ENCODE results near the gene GART. TPM values are rescaled to one million over a fixed set of nuclear protein-coding genes. Genes with fewer than 3 reads are reported as not detected.
A peak's percentile ranks its signal among the peaks of the same experiment; 100 is the strongest.
"Not testable (repeated sequence)": the region's sequence is repeated elsewhere in the genome, so short reads cannot be mapped to it uniquely, and the experiment has no call there.

Gene GART
- total RNA-seq, 1 experiment from 2014 or later, result 131 TPM

DNA sequence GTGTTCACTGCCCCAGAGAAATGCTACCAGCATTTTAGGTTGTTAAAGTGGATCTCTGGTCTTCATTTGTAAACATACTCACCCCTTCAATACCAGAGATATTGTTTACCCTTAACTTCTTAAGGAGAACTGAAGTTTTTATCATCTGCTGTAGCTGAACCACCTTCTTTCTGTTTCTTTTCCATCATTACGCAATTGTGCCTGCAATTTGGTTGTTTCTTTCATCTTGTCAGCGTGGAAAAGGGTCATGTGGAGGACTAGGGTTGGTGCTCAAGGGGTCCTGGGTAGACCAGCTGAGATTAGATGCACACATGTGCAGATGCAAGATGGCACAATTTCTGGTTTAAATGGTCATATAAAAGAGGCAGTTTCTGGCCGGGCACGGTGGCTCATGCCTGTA lies 23.0 kb downstream of the GART start:
- DNase-seq (ENCODE audit: low read depth), result no peak

DNA sequence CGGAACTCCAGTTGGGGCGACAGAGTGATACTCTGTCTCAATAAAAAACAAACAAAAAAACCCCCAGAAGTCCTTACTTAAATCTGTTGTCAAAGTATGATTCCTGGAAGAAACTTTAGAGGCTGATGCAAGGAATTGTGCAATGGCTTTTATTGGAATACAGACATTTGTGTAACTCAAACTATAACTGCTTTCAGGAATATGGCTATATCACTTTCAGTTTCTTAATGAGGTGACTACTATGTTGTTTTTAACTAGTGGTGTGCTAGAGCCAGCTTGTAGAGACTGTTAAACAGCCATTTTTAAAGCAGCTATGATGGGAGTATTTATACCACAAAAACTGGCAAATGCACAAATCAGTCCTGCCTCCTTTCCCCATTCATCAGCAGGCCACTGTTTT lies 27.7 kb downstream of the GART start:
- DNase-seq (ENCODE audit: low read depth), result no peak

DNA sequence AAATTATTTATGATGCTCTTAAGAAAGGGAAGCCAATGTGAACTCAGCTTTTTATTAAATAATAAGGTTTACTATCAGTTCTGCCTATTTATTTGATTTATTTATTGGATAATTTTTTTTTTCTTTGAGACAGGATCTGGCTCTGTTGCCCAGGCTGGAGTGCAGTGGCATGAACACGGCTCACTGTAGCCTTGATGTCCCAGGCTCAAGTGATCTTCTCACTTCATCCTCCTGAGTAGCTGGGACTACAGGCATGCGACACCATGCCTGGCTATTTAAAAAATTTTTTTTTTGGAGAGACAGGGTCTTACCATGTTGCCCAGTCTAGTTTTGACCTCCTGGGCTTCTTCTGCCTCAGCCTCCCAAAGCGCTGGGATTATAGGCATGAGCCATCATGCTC lies 29.4 kb downstream of the GART start:
- no peak for DNase-seq (ENCODE audit: low read depth)

DNA sequence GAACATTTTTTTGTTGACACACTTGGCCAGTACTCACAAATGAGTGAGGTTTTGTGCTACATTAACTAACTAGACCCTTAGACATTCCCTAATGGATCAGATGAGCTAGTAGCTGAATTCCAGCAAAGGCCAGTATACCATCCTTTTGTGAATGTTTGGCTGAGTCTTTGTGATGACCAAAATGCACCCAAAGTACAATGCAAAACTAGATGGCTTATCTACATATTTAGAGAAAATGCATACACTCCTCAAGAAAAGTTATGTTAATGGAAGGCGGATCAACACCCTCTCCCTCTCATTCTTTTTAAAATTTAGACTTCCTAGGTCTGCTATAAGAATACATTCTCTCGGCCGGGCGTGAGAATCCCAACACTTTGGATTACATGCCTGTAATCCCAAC lies 30.3 kb downstream of the GART start:
- no peak for DNase-seq (ENCODE audit: low read depth)

DNA sequence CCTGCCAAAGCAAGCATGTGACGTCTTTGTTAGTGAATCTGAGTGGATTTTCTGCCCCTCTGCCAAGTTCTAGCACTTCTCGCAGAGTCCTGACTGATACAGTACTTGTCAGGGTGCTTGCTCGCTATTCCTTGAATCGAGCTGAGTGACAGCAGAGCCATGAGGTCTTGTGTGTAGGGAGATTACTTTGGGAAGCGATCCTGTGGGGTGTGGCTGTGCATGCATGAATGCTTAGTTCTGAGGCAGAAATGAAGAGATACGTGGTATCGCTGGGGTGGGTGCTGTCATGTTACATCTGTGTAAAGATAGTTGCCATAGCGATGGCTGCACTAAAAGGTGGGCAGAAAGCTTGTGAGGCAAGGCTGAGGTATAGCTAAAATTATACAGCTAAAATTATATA lies 31.1 kb downstream of the GART start:
- DNase-seq (ENCODE audit: low read depth), result no peak

DNA sequence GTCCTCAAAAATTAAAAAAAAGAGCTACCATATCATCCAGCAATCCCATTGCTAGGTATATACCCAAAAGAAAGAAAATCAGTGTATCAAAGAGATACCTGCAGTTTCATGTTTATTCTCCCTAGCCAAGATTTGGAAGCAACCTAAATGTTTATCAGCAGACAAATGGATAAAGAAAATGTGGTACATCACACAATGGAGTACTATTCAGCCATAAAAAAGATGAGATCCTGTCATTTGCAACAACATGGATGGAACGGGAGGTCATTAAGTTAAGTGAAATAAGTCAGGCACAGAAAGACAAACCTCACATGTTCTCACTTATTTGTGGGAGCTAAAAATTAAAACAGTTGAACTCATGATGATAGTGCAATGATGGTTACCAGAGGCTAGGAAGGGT lies 34.9 kb downstream of the GART start:
- DNase-seq (ENCODE audit: low read depth), result not testable (repeated sequence)

DNA sequence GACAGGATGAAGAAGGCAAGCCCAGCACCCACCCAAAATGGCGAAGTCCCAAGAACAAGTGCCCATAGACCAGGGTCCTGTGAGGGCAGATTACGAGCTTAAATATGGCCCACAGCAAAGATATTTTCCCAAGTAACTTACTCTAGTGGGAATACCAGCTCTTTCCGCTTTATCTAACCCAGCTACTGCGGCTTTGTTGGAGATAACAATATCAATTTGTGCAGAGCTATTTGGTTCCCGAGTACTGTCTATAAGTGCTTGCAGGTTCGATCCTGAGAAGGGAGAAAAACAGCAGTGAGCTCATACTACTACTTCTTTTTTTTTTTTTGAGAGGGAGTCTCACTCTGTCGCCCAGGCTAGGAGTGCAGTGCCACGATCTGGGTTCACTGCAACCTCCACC lies 36.1 kb downstream of the GART start:
- DNase-seq (ENCODE audit: low read depth), result no peak

DNA sequence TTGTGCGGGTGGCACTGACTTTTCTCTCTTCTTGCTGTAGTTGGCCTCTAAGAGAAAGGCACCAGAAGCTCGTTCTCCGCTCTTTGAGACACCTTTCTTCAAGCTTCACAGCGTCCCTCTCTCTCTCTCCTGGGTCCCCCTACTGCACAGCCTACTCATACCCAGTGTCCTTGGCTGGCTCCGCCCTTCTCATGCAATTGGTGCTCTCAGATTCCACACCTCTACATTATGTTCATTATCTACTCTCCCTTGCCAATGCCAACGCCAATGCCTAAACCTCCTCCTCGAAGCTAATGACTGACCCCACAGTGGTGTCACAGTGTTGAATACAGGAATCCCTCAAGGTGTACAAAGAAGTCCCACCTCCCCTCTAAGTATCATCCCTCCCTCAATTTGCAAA lies 45.6 kb downstream of the GART start:
- no peak for DNase-seq (ENCODE audit: low read depth)

DNA sequence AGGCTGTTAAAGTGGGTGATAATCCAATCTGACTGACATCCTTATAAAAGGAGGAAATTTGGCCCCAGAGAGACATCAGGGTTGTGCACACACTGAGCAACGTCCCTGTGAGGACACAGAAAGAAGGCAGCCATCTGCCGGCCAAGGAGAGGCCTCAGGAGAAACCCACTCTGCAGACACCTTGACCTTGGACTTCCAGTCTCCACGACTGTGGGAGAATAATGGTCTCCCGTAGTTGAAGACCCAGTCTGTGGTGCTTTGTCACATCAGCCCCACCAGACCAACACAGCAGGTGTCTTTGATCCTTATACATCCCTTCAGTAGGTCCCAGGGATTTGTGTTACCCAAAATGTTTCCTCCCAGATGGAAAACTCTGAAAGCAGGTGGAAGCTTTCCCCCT lies 46.2 kb downstream of the GART start:
- no peak for DNase-seq (ENCODE audit: low read depth)

DNA sequence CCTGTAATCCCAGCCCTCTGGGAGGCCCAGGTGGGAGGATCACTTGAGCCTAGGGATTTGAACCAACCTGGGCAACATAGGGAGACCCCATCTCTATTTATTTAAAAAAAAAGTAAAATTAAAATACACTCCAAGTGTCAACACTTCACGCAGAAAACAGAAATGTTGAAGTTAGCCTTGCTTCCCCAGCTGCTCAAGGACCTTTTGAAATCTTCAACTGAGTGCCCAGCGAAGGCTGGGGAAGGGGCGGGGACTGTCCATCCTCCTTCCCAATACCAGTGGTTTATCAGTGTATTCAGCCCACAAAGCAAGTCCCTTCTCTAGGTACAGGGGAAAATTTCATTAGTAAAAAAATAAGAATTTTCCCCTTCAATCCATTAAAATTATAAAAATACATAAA lies 48.2 kb downstream of the GART start:
- no peak for DNase-seq (ENCODE audit: low read depth)

DNA sequence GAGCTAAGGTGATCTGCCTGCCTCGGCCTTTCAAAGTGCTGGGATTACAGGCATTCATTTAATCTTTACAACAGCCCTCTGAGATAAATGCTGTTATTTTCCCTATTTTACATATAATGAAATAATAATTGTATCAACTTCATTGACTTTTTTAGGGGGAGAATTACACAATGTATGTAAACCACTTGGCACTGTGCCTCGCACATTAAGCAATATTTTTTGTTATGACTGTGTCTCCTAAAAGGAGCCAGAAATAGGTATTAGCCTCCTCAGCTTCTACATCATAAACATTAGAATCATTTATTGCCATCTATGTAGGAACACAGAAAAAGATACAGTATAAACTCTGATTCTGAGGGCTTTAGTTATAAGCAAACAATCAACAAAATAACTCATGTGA lies 49.3 kb downstream of the GART start:
- peak; percentile 18 for DNase-seq (ENCODE audit: low read depth)

DNA sequence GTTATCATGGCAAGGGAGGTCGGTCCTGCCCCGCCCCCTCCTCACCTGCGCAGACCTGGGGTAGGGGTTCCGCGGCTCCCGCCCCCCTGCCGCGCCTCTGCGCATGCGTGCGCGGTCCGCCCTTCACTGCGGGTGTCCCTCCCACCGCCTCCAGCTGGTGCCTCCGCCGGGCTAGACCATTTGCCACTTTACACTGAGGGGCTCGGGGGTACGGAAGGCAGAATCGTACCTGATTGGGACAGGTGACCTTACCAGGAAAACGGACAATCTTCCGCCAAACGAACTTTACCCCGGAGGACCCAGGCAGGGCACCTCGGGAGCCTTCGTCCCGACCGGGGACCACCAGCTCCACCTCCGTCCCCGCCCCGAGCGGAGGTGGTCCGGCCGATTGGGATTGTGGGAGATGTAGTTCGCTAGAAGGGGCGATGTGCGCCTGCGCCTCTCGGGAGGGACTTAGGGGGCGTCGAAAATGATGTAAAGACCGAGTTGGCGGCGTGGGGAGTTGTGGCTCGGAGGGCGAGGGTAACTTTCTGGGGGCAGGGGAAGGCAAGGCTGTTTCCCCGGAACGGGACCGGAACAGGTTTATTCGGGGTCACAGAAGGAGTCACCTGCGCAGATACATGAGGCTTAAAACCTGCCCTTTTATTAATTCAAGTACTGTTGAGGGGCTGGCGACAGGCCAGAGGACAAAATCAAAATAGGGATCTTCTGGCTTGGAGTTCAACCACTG lies 50.4 kb downstream of the GART start, which contains the start of gene DNAJC28:
DNAJC28 (minus strand) TSS at position 344 of the 730 bp plus-strand sequence. CDS start 2,323 bp downstream, outside the sequence.
- peak; percentile 86 for DNase-seq (ENCODE audit: low read depth)

DNA sequence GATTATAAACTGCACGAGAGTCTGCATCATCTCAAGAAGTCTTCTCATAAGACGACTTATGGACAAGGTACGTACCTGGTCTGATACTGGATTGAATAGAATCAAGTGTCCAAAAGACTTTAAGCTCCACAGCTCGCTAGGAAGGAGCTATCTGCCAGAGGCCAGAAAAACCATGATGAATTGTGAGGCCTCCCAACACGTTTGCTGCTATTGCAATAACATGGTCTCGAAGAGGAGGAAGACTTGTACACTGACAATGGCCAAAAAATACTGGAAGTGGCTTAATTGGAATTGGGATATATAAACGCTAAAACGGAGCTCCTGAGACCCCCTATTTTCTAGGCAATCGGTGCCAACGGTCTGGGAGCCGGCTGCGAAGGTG lies 50.9 kb downstream of the GART start:
- DNase-seq (ENCODE audit: low read depth), result peak; percentile 3

DNA sequence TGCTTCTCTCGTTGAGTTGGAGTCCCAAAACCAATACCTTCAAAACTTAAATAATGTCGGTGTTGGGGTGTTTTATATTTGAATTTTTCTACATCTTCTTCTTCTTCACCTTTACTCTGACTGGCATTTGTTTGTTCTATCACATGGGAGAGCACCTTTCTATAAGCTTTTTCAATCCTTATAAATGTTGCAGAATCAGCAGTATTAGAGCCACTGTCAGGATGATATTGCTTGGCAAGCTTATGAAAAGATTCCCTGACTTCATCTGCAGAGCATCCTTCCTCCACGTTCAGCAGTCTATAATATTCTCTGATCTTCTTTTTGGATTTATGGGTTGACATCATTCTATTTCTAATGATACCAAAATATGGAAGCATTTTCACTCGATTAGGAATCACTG lies 53.0 kb downstream of the GART start:
- no peak for DNase-seq (ENCODE audit: low read depth)

DNA sequence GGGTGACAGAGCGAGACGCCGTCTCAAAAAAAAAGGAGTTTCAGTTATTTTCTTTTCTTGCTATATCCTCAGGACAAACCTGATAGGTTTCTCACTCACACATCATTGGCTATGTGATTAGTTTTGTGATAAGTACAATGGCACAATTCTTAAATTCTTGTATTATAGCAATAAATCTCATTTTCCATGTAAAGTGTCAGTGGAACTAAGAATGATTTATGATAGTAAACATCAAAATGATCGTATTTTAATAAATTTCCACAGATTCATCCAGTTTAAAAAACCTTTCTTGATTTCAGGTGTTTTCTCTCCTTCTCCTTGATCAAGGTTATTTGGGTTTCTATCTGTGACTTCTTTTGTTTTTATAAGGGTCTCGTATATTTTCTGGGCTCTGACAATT lies 53.9 kb downstream of the GART start:
- DNase-seq (ENCODE audit: low read depth), result no peak

DNA sequence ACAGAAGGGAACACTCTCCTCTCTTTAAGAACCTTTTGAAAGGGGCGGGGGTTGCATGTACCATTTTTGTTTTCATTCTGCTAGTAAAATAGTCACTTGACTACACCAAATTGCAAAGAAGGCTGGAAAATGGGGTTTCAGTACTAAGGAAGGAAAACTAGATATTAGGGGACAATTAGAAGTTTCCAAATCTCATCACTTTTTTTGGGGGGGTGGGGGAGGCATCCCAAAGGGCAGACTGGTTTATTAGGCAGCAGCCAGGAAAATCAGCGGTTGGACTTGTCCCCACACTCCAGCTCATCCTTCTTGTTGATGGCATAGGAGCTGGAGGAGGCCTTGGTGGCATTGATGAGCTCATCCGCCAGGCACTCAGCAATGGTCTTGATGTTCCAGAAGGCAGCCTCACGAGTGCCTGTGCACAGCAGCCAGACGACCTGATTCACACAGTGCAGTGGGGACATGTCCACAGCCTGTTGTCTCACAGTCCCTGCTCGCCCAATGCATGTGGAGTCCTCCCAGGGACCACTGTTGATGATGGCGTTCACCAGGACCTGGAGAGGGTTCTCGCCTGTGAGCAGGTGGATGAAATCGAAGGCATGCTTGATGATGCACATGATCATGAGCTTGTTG lies 60.5 kb downstream of the GART start:
- DNase-seq (ENCODE audit: low read depth), result no peak

DNA sequence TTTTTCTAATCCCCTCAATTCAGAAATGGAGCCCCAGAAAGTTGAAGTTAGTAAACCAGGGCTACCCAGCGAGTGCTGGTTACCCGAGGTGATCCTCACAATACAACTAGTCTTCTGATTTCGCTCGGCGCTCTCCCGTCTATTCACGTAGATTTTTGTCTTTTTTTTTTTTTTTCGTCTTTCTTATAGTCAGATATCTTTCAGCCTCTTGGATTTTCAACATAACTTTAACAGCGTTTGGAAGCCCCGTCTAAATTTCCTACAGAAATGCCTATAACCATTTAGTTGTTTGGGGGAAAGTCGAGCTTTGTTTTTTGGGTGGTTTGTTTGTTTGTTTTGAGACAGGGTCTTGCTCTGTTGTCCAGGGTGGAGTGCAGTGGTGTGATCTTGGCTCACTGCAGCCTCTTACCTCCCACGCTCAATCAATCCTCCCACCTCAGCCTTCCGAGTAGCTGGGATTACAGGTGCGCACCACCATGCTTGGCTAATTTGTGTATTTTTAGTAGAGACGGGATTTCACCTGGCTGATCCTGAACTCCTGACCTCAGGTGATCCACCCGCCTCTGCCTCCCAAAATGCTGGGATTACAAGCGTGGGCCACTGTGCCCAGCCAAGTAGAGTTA lies 61.3 kb downstream of the GART start:
- no peak for DNase-seq (ENCODE audit: low read depth)

DNA sequence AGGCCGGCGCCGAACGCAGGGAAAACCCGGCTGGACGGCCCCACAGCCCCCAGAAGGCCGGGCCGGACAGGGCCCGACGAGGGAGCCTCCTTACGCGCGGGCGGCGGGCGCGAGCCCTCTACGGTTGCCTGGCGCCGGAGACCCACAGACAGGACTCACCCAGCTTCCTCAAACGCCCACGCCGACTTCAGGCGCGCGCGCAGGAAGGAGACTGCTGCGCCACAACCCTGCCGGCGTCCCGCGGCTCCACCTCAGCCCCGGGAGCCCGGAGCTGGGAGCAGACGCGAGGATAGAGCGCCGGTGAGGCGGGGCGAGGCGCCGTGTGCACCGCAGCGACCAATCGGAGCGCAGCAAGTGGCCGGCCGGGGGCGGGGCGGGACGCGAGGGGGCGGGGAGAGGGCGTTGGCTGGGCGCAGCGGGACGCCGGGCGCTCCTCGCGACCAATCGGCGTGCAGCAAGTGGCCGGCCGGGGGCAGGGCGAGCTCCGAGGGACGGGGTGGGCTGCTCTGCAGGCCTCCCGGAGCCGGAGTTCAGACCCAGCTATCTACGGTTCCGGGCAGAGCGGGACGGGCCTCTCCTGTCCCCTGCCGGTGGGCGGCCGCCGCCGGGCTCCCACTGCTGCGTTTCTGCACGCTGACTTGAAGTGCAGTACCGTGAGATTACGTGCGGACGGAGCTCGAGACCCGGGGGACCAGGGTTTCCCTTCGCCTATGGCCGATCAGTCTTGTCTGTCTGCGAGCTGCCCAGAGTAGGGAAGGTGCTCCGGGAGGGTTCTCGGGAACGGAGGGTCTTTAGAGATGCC lies 62.0 kb downstream of the GART start, which contains the start of gene TMEM50B:
TMEM50B (minus strand) TSS at position 296 of the 802 bp plus-strand sequence. CDS start 11,089 bp downstream, outside the sequence.
- peak; percentile 94 for DNase-seq (ENCODE audit: low read depth)

DNA sequence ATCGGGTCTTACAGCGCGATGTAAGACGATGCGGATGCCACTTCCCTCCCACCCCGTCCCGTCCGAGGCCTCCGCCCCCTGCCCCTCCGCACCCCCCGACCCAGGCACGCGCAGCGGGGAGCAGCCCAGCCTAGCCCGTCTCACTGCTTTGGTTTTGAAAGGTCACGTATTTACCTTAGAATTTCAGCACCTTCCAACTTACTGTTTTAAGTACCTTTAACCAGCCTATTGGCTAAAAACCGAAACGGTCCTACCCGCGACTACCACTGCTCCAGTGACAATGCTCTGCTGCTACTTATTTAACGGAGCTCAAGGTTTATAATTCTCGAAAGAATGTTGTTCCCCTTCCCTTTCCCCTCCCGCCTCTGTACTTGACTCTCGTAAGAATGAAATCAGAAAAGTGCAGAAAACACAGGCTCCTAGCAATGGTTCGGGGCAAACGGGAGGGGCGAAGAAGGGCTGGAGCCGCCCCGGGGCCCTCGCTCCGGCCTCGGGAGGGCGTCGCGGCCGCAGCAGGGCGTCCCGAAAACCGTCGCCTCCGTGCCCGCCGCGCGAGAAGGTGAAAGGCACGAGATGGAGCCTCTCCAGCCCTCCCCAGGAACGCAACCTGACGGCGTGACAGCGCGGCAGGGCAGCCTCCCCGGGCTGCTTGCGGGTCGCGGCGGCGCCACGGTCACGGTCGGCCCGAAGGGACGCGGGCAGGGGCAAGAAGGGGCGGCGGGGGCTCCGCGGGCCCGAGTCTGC lies 62.8 kb downstream of the GART start:
- DNase-seq (ENCODE audit: low read depth), result peak; percentile 37

DNA sequence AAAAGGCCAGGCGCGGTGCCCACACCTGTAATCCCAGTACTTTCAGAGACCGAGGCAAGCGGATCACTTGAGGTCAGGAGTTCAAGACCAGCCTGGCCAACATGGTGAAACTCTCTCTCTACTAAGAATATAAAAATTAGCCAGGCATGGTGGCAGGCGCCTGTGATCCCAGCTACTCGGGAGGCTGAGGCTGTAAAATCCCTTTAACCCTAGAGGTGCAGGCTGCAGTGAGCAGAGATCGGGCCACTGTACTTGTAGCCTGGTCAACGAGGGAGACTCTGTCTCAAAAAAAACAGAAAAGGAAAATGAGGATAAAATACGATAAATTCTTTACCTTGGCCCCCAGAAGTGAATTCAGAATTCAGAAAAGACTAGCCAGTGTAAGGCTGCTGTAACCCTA lies 63.7 kb downstream of the GART start:
- DNase-seq (ENCODE audit: low read depth), result no peak

DNA sequence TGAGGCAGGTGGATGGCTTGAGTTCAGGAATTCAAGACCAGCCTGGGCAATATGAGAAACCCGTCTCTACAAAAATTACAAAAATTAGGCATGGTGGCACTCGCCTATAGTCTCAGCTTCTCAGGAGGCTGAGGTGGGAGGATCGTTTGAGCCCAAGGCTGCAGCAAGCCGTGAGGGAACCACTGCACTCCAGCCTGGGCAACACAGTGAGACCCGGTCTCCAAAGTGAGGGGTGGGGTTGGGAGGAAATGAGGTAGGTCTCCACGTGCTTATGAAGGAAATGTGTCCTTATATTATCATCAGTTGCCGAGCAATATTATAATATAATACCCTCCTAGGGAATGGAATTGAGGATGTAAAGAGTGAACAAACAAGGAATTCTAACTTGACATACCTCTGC lies 64.9 kb downstream of the GART start:
- DNase-seq (ENCODE audit: low read depth), result no peak

Data from LHCN-M2 (cell line).